ENCODE measurements around the gene MFSD2B.

GRCh38 chr2:24010477-24011249 lies 778 bp downstream of the MFSD2B start:
- TF ChIP-seq CTCF (IDR thresholded peaks at IDR 0.05): no peak
- no peak for TF ChIP-seq POLR2A (IDR thresholded peaks at IDR 0.05)
